ENCODE results near the gene ANXA1. TPM values are rescaled to one million over a fixed set of nuclear protein-coding genes. Genes with fewer than 3 reads are reported as not detected.
A peak's percentile ranks its signal among the peaks of the same experiment; 100 is the strongest.

Gene ANXA1
- total and polyA plus RNA-seq, 2 donors (not counting 3 experiments of a cell fraction or from before 2014, with no cell fraction given): 403 to 525 TPM

DNA sequence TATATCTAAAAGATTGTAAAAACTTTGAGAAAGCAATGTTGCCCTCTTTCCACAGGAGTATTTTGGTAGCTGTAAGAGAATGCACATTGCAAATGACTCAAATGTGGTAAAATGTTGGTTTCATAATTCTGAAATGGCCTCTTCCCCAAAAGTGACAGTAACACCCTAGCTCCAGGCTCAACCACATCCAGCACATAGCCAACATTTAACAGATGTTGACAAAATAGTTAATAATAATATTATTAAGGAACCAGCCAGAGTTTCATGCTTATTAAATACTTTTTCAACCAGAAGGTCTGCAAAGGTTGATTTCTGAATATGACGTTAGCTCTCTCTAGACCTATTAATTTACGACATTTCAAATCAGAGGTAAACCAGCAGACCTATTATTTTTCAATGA, 1.3 kb downstream of the ANXA1 start:
- no TSS peak for BruUV-seq (replicated peaks)
- dilution Hi-C loops (cut with MboI; ENCODE audit: extremely low pct_ligation_motif_present, low sequenced_read_pairs): no loop called here
- H3K4me2 ChIP-seq (ENCODE audit: insufficient read depth, low read length): peak overlapping the region; percentile 76
- intact Hi-C loops (cut with micrococcal nuclease): loop anchor here (2.0 to 10.0 kb wide), 2 partner anchors 156 to 788 kb away; partner anchors contain the start of gene ZFAND5
- H2AFZ ChIP-seq (ENCODE audit: low read depth, low read length): no peak overlapping the region
- no peaks in the 10 kb centered on the region for H3K27me3 ChIP-seq (ENCODE audit: control insufficient read depth in 2 of 2, insufficient read depth in 2 of 2, low read length in 2 of 2)
- DNase-seq (ENCODE audit: low read depth, low spot score): peak; percentile 43
- peaks cover 67% of the 10 kb centered on the region for H3K79me2 ChIP-seq (ENCODE audit: control insufficient read depth, insufficient read depth, low read length)
- peaks cover 0 to 7% of the 10 kb centered on the region in 2 experiments for H3K36me3 ChIP-seq (ENCODE audit: control insufficient read depth in 2 of 2, extremely low read depth in 1 of 2, insufficient read depth in 2 of 2, low read length in 2 of 2)
- ChIA-PET POLR2A (interaction anchor here (0.9 to 1.1 kb wide), 3 partner anchors 11 to 45 kb away, joined by 3 to 4 read pairs (median 3); no protein-coding TSS in a partner anchor), CTCF (interaction anchor here (0.5 to 3.3 kb wide), 7 partner anchors 9 to 282 kb away, joined by 4 to 35 read pairs (median 4); no protein-coding TSS in a partner anchor)
- peaks cover 11% of the 10 kb centered on the region for H4K20me1 ChIP-seq (replicated peaks; ENCODE audit: control insufficient read depth, extremely low read depth, insufficient read depth, low read length)
- H3K9ac ChIP-seq (replicated peaks; ENCODE audit: extremely low read depth, insufficient read depth, low read length): peak overlapping the region; percentile 99
- peak overlapping the region; percentile 77 for H3K27ac ChIP-seq (ENCODE audit: insufficient read depth, low read depth, low read length)
- FAIRE-seq: no peak
- no peaks in the 10 kb centered on the region for H3K9me3 ChIP-seq (replicated peaks; ENCODE audit: control insufficient read depth, insufficient read depth, low read length)
- peak overlapping the region; percentile 60 to 98 (median 68) for H3K4me3 ChIP-seq (replicated peaks in 1 of 3; ENCODE audit: insufficient read depth in 1 of 3, low read depth in 1 of 3, low read length in 3 of 3)
- peaks cover 67% of the 10 kb centered on the region for H3K4me1 ChIP-seq (ENCODE audit: control insufficient read depth, extremely low read depth, insufficient read depth, low read length)
- no peak for TF ChIP-seq MAX (IDR thresholded peaks at IDR 0.05; ENCODE audit: insufficient read depth, insufficient read length)
- TF ChIP-seq JUN (IDR thresholded peaks at IDR 0.05; ENCODE audit: borderline replicate concordance, insufficient read depth, insufficient read length, low read depth): no peak
- TF ChIP-seq POLR2A (IDR thresholded peaks at IDR 0.05; ENCODE audit: low read depth, low read length): no peak
- no peak for TF ChIP-seq MYC (IDR thresholded peaks at IDR 0.05; ENCODE audit: low read depth, low read length)
- H3K9me1 ChIP-seq (replicated peaks; ENCODE audit: control insufficient read depth, extremely low read depth, insufficient read depth, low read length): no peaks in the 10 kb centered on the region

DNA sequence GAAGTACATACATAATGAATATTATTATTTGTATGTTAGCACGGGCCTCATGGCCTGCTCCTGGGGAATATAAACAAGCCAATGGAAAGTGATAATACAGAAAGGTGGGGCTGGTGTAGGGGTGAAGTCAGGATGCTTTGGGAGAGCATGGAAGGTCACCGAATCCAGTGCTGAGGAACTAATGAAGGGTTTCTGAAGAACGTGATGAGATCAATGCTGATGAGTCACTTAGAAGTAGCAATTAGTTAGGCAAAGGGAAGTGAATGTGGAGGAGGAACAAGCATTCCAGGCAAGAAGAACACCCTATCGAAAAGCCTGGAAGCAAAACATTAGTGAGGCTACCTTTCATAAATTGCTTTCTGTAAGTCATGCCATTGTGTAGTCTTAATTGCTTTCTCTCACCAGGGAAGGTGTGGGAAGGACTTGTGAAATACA, 2.1 kb downstream of the ANXA1 start:
- dilution Hi-C loops (cut with MboI; ENCODE audit: extremely low pct_ligation_motif_present, low sequenced_read_pairs) (no loop called here), intact Hi-C loops (cut with micrococcal nuclease) (loop anchor here (2.0 to 10.0 kb wide), 2 partner anchors 157 to 789 kb away; partner anchors contain the start of gene ZFAND5)
- ChIA-PET POLR2A (no interaction called here), CTCF (interaction anchor here (1.5 to 3.3 kb wide), 3 partner anchors 20 to 282 kb away, joined by 4 to 35 read pairs (median 4); no protein-coding TSS in a partner anchor)
- Histone ChIP-seq H3K4me1 (ENCODE audit: control insufficient read depth, extremely low read depth, insufficient read depth, low read length) (peaks cover 59% of the 10 kb centered on the region), H2AFZ (ENCODE audit: low read depth, low read length) (no peak overlapping the region), H3K36me3 (ENCODE audit: control insufficient read depth in 2 of 2, extremely low read depth in 1 of 2, insufficient read depth in 2 of 2, low read length in 2 of 2) (peaks cover 0 to 9% of the 10 kb centered on the region in 2 experiments), H3K27me3 (ENCODE audit: control insufficient read depth in 2 of 2, insufficient read depth in 2 of 2, low read length in 2 of 2) (no peaks in the 10 kb centered on the region), H3K4me2 (ENCODE audit: insufficient read depth, low read length) (peak overlapping the region; percentile 76), H3K27ac (ENCODE audit: insufficient read depth, low read depth, low read length) (peak overlapping the region; percentile 77), H3K9me1 (replicated peaks; ENCODE audit: control insufficient read depth, extremely low read depth, insufficient read depth, low read length) (no peaks in the 10 kb centered on the region), H3K9ac (replicated peaks; ENCODE audit: extremely low read depth, insufficient read depth, low read length) (peak overlapping the region; percentile 99), H3K9me3 (replicated peaks; ENCODE audit: control insufficient read depth, insufficient read depth, low read length) (no peaks in the 10 kb centered on the region), H3K4me3 (replicated peaks in 1 of 3; ENCODE audit: insufficient read depth in 1 of 3, low read depth in 1 of 3, low read length in 3 of 3) (peak overlapping the region; percentile 60 to 98 (median 68)), H4K20me1 (replicated peaks; ENCODE audit: control insufficient read depth, extremely low read depth, insufficient read depth, low read length) (peaks cover 11% of the 10 kb centered on the region), H3K79me2 (ENCODE audit: control insufficient read depth, insufficient read depth, low read length) (peaks cover 74% of the 10 kb centered on the region)
- no peak for FAIRE-seq
- DNase-seq (ENCODE audit: low read depth, low spot score): peak; percentile 68
- no TSS peak for BruUV-seq (replicated peaks)
- peak; percentile 70 for TF ChIP-seq FOS (IDR thresholded peaks at IDR 0.05; ENCODE audit: borderline replicate concordance, insufficient read depth, low read length)
- TF ChIP-seq JUN (IDR thresholded peaks at IDR 0.05; ENCODE audit: borderline replicate concordance, insufficient read depth, insufficient read length, low read depth): peak; percentile 60
- no peak for TF ChIP-seq CTCF (IDR thresholded peaks at IDR 0.05; ENCODE audit: extremely low read depth in 1 of 2, insufficient read depth in 1 of 2, low read depth in 1 of 2, low read length in 2 of 2)
